GM23248 (cell line): ENCODE results near the gene FBXO24.

Experiments
- EZH2 ChIP-seq: fragments of 200-600 bp; sonication (generic); IDR thresholded peaks from 2 replicates; pipeline ENCODE4 v1.6.1; 2018; ENCODE audit warnings: antibody characterized with exemption, mild to moderate bottlenecking; ENCODE audit not compliant: insufficient read depth, poor library complexity, severe bottlenecking
- EZH2phosphoT487 ChIP-seq: fragments of 200-600 bp; sonication (generic); IDR thresholded peaks from 2 replicates; pipeline ENCODE4 v1.6.1; 2018; ENCODE audit warnings: antibody characterized with exemption, moderate library complexity, mild to moderate bottlenecking, low read depth; ENCODE audit not compliant: insufficient read depth

DNA sequence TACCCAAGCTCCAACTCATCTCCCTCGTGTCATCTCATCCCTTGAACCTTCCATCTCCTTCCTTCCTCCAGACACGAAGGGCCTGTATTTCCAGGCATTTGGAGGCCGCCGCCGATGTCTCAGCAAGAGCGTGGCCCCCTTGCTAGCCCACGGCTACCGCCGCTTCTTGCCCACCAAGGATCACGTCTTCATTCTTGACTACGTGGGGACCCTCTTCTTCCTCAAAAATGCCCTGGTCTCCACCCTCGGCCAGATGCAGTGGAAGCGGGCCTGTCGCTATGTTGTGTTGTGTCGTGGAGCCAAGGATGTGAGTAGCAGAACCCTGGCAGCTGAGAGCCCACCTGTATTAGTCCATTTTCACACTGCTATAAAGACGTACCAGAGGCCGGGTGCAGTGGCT is 5.5 kb downstream of the FBXO24 start:
- TF ChIP-seq EZH2phosphoT487 (no peak), EZH2 (no peak)
